HL-60 (cell line): ENCODE data around the gene FAM89A.

Experiments
- DNase-seq, 2 experiments: peaks; one replicate each; pipeline ENCODE4 v3.0.0-alpha.2; 2010 to 2020; ENCODE audit warnings: low read depth in 1 of 2, low spot score in 1 of 2
- H3K27ac ChIP-seq: fragments of 250-450 bp; sonication (Bioruptor Pico); replicated peaks from 2 replicates; pipeline ENCODE4 v1.5.1; 2020; ENCODE audit warnings: mild to moderate bottlenecking, moderate library complexity
- H3K27me3 ChIP-seq: fragments of 250-450 bp; sonication (Bioruptor Pico); 2 replicates; pipeline ENCODE4 v1.5.1; 2021; ENCODE audit warnings: mild to moderate bottlenecking, moderate library complexity; ENCODE audit not compliant: insufficient read depth, poor library complexity, severe bottlenecking
- H3K4me3 ChIP-seq: replicated peaks from 2 replicates; pipeline ENCODE4 v1.5.1; 2011; ENCODE audit warnings: mild to moderate bottlenecking, control low read depth, low read length; ENCODE audit not compliant: insufficient read depth
- SPI1 ChIP-seq: IDR thresholded peaks from 2 replicates; pipeline ENCODE4 v1.6.1; 2012; ENCODE audit warnings: low read depth, mild to moderate bottlenecking, borderline replicate concordance

Gene FAM89A

DNA sequence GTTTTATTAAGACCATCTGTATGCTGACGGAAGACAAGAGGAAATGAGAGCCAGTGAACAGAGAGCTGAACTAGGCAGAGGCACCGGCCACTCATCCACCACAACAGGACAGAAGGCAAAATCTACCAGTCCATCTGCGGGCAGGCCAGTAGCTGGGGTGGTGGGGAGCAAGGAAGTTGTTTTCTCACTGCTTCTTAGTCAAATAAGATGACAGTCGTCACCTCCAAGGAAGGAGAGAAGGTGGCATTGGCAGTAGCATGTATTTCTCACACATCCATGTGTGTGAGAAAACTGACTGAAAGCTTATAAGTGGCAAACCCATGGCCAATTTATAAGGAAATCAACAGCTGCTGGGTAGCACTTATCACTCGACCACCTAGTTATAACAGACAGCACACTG, 69.6 kb downstream of the FAM89A start:
- Histone ChIP-seq H3K4me3 (no peak overlapping the region), H3K27me3 (no peaks in the 10 kb centered on the region), H3K27ac (no peak overlapping the region)
- TF ChIP-seq SPI1 = no peak
- DNase-seq = no peak
